ENCODE measurements around the gene SLC16A1.

SLC16A1 gene

GRCh38 chr1:112906150-112906698 is 49.8 kb downstream of the SLC16A1 start:
- ChIA-PET POLR2A (no interaction called here), CTCF (interaction anchor here (0.5 kb wide), 1 partner anchor 121 kb away, joined by 3 read pairs; no protein-coding TSS in a partner anchor)
- TF ChIP-seq CTBP1 (IDR thresholded peaks at IDR 0.05; ENCODE audit: borderline replicate concordance) (no peak), FOXK2 (IDR thresholded peaks at IDR 0.05) (no peak), FOXA1 (IDR thresholded peaks at IDR 0.05) (no peak), BHLHE40 (IDR thresholded peaks at IDR 0.05; ENCODE audit: borderline replicate concordance) (no peak), L3MBTL2 (conservative IDR thresholded peaks at IDR 0.05) (no peak), ELF4 (IDR thresholded peaks at IDR 0.05) (no peak), ZNF384 (IDR thresholded peaks at IDR 0.05) (no peak), ARNT (IDR thresholded peaks at IDR 0.05) (no peak), LEF1 (IDR thresholded peaks at IDR 0.05; ENCODE audit: borderline replicate concordance) (no peak), TARDBP (IDR thresholded peaks at IDR 0.05) (no peak), SP1 (IDR thresholded peaks at IDR 0.05) (no peak), FOXM1 (IDR thresholded peaks at IDR 0.05; ENCODE audit: borderline replicate concordance) (no peak), HDGF (IDR thresholded peaks at IDR 0.05; ENCODE audit: borderline replicate concordance) (no peak), NFRKB (IDR thresholded peaks at IDR 0.05) (no peak), PKNOX1 (IDR thresholded peaks at IDR 0.05) (no peak), SUZ12 (IDR thresholded peaks at IDR 0.05) (no peak)
- DNase-seq (ENCODE audit: extremely low spot score), result no peak

GRCh38 chr1:112905395-112906149 is 50.4 kb downstream of the SLC16A1 start:
- no peak for TF ChIP-seq ARNT (IDR thresholded peaks at IDR 0.05)
- TF ChIP-seq FOXK2 (IDR thresholded peaks at IDR 0.05), result no peak
- no peak for TF ChIP-seq ELF4 (IDR thresholded peaks at IDR 0.05)
- TF ChIP-seq TARDBP (IDR thresholded peaks at IDR 0.05), result no peak
- no peak for TF ChIP-seq NFRKB (IDR thresholded peaks at IDR 0.05)
- TF ChIP-seq FOXA1 (IDR thresholded peaks at IDR 0.05), result no peak
- no peak for TF ChIP-seq HDGF (IDR thresholded peaks at IDR 0.05; ENCODE audit: borderline replicate concordance)
- no peak for TF ChIP-seq CTBP1 (IDR thresholded peaks at IDR 0.05; ENCODE audit: borderline replicate concordance)
- no peak for TF ChIP-seq LEF1 (IDR thresholded peaks at IDR 0.05; ENCODE audit: borderline replicate concordance)
- no peak for TF ChIP-seq SUZ12 (IDR thresholded peaks at IDR 0.05)
- TF ChIP-seq ZNF384 (IDR thresholded peaks at IDR 0.05), result no peak
- TF ChIP-seq FOXM1 (IDR thresholded peaks at IDR 0.05; ENCODE audit: borderline replicate concordance), result no peak
- no peak for TF ChIP-seq BHLHE40 (IDR thresholded peaks at IDR 0.05; ENCODE audit: borderline replicate concordance)
- TF ChIP-seq L3MBTL2 (conservative IDR thresholded peaks at IDR 0.05), result no peak
- TF ChIP-seq PKNOX1 (IDR thresholded peaks at IDR 0.05), result no peak
- TF ChIP-seq SP1 (IDR thresholded peaks at IDR 0.05), result no peak
- ChIA-PET POLR2A (interaction anchor here (1.7 kb wide), 1 partner anchor 24 kb away, joined by 4 read pairs; no protein-coding TSS in a partner anchor), CTCF (no interaction called here)
- DNase-seq (ENCODE audit: extremely low spot score), result no peak

GRCh38 chr1:112904831-112905261 is 51.1 kb downstream of the SLC16A1 start:
- ChIA-PET POLR2A (interaction anchor here (1.7 kb wide), 1 partner anchor 25 kb away, joined by 4 read pairs; no protein-coding TSS in a partner anchor), CTCF (interaction anchor here (0.5 kb wide), 1 partner anchor 182 kb away, joined by 3 read pairs; no protein-coding TSS in a partner anchor)
- no peak for DNase-seq (ENCODE audit: extremely low spot score)
- TF ChIP-seq ARNT (IDR thresholded peaks at IDR 0.05), result no peak
- TF ChIP-seq BHLHE40 (IDR thresholded peaks at IDR 0.05; ENCODE audit: borderline replicate concordance), result no peak
- no peak for TF ChIP-seq FOXK2 (IDR thresholded peaks at IDR 0.05)
- TF ChIP-seq ZNF384 (IDR thresholded peaks at IDR 0.05), result no peak
- no peak for TF ChIP-seq FOXM1 (IDR thresholded peaks at IDR 0.05; ENCODE audit: borderline replicate concordance)
- no peak for TF ChIP-seq NFRKB (IDR thresholded peaks at IDR 0.05)
- no peak for TF ChIP-seq LEF1 (IDR thresholded peaks at IDR 0.05; ENCODE audit: borderline replicate concordance)
- TF ChIP-seq SP1 (IDR thresholded peaks at IDR 0.05), result no peak
- TF ChIP-seq HDGF (IDR thresholded peaks at IDR 0.05; ENCODE audit: borderline replicate concordance), result no peak
- no peak for TF ChIP-seq CTBP1 (IDR thresholded peaks at IDR 0.05; ENCODE audit: borderline replicate concordance)

- ChIA-PET CTCF (interaction anchor here (0.5 kb wide), 1 partner anchor 182 kb away, joined by 3 read pairs; no protein-coding TSS in a partner anchor), POLR2A (interaction anchor here (1.7 kb wide), 1 partner anchor 26 kb away, joined by 4 read pairs; no protein-coding TSS in a partner anchor)
- no peak for DNase-seq (ENCODE audit: extremely low spot score)
- TF ChIP-seq HDGF (IDR thresholded peaks at IDR 0.05; ENCODE audit: borderline replicate concordance) (no peak), PKNOX1 (IDR thresholded peaks at IDR 0.05) (no peak), ZNF384 (IDR thresholded peaks at IDR 0.05) (no peak), TARDBP (IDR thresholded peaks at IDR 0.05) (no peak), CTBP1 (IDR thresholded peaks at IDR 0.05; ENCODE audit: borderline replicate concordance) (no peak), NFRKB (IDR thresholded peaks at IDR 0.05) (no peak), LEF1 (IDR thresholded peaks at IDR 0.05; ENCODE audit: borderline replicate concordance) (no peak), SUZ12 (IDR thresholded peaks at IDR 0.05) (no peak), ELF4 (IDR thresholded peaks at IDR 0.05) (no peak), FOXA1 (IDR thresholded peaks at IDR 0.05) (no peak), ARNT (IDR thresholded peaks at IDR 0.05) (no peak), FOXK2 (IDR thresholded peaks at IDR 0.05) (no peak), FOXM1 (IDR thresholded peaks at IDR 0.05; ENCODE audit: borderline replicate concordance) (no peak), L3MBTL2 (conservative IDR thresholded peaks at IDR 0.05) (no peak)
Measured at GRCh38 chr1:112904071-112904830, 51.7 kb downstream of the SLC16A1 start.

Measured in HEK293T (cell line).